Measurements from ENCODE around the gene MYOF. TPM values are rescaled to one million over a fixed set of nuclear protein-coding genes. Genes with fewer than 3 reads are reported as not detected.

The MYOF gene
- total RNA-seq, 1 experiment from 2014 or later = 376 TPM

- POLR2A ChIA-PET = no interaction called here
- CTCF ChIA-PET = no interaction called here
- no peaks in the 10 kb centered on the region for H3K9me3 ChIP-seq (ENCODE audit: control insufficient read depth, insufficient read depth, low read depth, low read length)
These were observed 204.8 kb downstream of the MYOF start for GRCh38 chr10:93277360-93277759.

GRCh38 chr10:93274419-93274818 is 207.7 kb downstream of the MYOF start:
- Histone ChIP-seq H3K36me3 (ENCODE audit: control insufficient read depth, insufficient read depth, low read length) (no peaks in the 10 kb centered on the region), H3K27me3 (ENCODE audit: control insufficient read depth, insufficient read depth, low read length) (no peaks in the 10 kb centered on the region), H3K27ac (ENCODE audit: low read length) (no peak overlapping the region), H3K9me3 (ENCODE audit: control insufficient read depth, insufficient read depth, low read depth, low read length) (peaks cover 3% of the 10 kb centered on the region; the same call in 1 of the 2 replicates), H3K4me1 (ENCODE audit: control insufficient read depth, insufficient read depth, low read length) (no peaks in the 10 kb centered on the region), H3K4me3 (ENCODE audit: low read depth in 2 of 2, low read length in 2 of 2) (no peak overlapping the region)
- intact Hi-C loops (cut with micrococcal nuclease; ENCODE audit: unreplicated experiment) = no loop called here
- TF ChIP-seq REST (IDR thresholded peaks at IDR 0.05; ENCODE audit: insufficient read depth in 1 of 2, low read depth in 2 of 2, low read length in 1 of 2) (no peak), TCF7L2 (IDR thresholded peaks at IDR 0.05; ENCODE audit: low read depth, low read length) (no peak), POLR2AphosphoS5 (IDR thresholded peaks at IDR 0.05; ENCODE audit: low read depth, low read length) (no peak), SIN3A (IDR thresholded peaks at IDR 0.05; ENCODE audit: borderline replicate concordance, insufficient read depth, low read depth, low read length) (no peak)
- TF ChIP-seq, protein P1, sequence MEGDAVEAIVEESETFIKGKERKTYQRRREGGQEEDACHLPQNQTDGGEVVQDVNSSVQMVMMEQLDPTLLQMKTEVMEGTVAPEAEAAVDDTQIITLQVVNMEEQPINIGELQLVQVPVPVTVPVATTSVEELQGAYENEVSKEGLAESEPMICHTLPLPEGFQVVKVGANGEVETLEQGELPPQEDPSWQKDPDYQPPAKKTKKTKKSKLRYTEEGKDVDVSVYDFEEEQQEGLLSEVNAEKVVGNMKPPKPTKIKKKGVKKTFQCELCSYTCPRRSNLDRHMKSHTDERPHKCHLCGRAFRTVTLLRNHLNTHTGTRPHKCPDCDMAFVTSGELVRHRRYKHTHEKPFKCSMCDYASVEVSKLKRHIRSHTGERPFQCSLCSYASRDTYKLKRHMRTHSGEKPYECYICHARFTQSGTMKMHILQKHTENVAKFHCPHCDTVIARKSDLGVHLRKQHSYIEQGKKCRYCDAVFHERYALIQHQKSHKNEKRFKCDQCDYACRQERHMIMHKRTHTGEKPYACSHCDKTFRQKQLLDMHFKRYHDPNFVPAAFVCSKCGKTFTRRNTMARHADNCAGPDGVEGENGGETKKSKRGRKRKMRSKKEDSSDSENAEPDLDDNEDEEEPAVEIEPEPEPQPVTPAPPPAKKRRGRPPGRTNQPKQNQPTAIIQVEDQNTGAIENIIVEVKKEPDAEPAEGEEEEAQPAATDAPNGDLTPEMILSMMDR (IDR thresholded peaks at IDR 0.05) = no peak
- BruUV-seq (replicated peaks) = no TSS peak
- DNase-seq (ENCODE audit: low read depth, low spot score) = no peak
- CTCF ChIA-PET = interaction anchor here (0.6 kb wide), 1 partner anchor 186 kb away, joined by 5 read pairs; no protein-coding TSS in a partner anchor
- ATAC-seq = no peak
- POLR2A ChIA-PET = no interaction called here
- in situ Hi-C loops (cut with HindIII; ENCODE audit: low pct_unique_long_range_greater_than_20kb, low sequenced_read_pairs) = no loop called here

More at GRCh38 chr10:93277360-93277759, 204.8 kb downstream of the MYOF start:
- no peak for DNase-seq (ENCODE audit: low read depth, low spot score)
- Histone ChIP-seq H3K27me3 (ENCODE audit: control insufficient read depth, insufficient read depth, low read length) (no peaks in the 10 kb centered on the region), H3K36me3 (ENCODE audit: control insufficient read depth, insufficient read depth, low read length) (no peaks in the 10 kb centered on the region), H3K4me3 (ENCODE audit: low read depth in 2 of 2, low read length in 2 of 2) (no peak overlapping the region), H3K27ac (ENCODE audit: low read length) (no peak overlapping the region), H3K4me1 (ENCODE audit: control insufficient read depth, insufficient read depth, low read length) (no peaks in the 10 kb centered on the region)
- no TSS peak for BruUV-seq (replicated peaks)
- no peak for ATAC-seq
- in situ Hi-C loops (cut with HindIII; ENCODE audit: low pct_unique_long_range_greater_than_20kb, low sequenced_read_pairs) (no loop called here), intact Hi-C loops (cut with micrococcal nuclease; ENCODE audit: unreplicated experiment) (no loop called here)
- TF ChIP-seq POLR2AphosphoS5 (IDR thresholded peaks at IDR 0.05; ENCODE audit: low read depth, low read length) = no peak
- TF ChIP-seq SIN3A (IDR thresholded peaks at IDR 0.05; ENCODE audit: borderline replicate concordance, insufficient read depth, low read depth, low read length) = no peak
- no peak for TF ChIP-seq REST (IDR thresholded peaks at IDR 0.05; ENCODE audit: insufficient read depth in 1 of 2, low read depth in 2 of 2, low read length in 1 of 2)
- no peak for TF ChIP-seq TCF7L2 (IDR thresholded peaks at IDR 0.05; ENCODE audit: low read depth, low read length)
